IPS-18c (cell line): ENCODE results near the gene ADAM15.
A peak's percentile ranks its signal among the peaks of the same experiment; 100 is the strongest.

Experiments used
- H3K4me3 ChIP-seq: 2 replicates; pipeline ENCODE4 v1.7.0; 2013; ENCODE audit warnings: low read depth, mild to moderate bottlenecking, low read length, moderate library complexity; ENCODE audit not compliant: insufficient read depth
- H3K9me3 ChIP-seq: one replicate; pipeline ENCODE4 v1.6.1; 2013; ENCODE audit warnings: mild to moderate bottlenecking, low read length, moderate library complexity; ENCODE audit not compliant: control insufficient read depth, insufficient read depth

Gene ADAM15

GRCh38 chr1:155084722-155085503 is 33.8 kb downstream of the ADAM15 start:
- peak overlapping the region; percentile 96 for H3K4me3 ChIP-seq
- no peaks in the 10 kb centered on the region for H3K9me3 ChIP-seq

DNA sequence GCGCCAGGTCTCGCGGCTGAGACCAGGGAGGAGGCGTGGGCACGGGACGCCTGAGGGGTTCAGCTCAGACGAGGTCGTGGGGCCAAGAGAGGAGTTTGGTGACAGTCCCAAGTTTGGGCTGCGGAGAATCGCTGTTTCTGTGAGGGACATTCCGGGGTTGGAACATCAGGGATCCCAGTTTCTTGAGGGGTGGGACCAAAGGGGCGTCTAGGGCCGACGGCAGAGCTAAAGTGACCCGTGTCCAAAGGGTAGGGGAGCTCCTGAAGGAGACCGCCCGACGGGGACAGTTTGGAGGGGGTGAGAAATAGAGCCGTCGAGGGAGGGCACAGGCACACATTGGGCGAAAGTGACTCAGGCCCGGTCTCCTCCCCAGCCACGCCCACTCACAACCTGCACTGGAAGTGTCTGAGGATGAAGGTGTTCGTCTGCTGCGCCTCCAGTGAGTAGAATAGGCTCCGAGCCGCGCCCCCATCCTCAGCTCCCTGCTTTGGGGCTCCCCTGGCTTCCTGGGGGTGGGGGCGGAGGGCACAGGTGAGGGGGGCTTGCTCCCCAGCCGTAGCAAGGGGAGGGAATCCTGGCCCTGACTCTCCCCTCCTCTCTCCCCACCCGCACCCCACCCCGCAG is 34.5 kb downstream of the ADAM15 start:
- peak overlapping the region; percentile 96 for H3K4me3 ChIP-seq
- H3K9me3 ChIP-seq, result no peaks in the 10 kb centered on the region

GRCh38 chr1:155086128-155086741 is 35.1 kb downstream of the ADAM15 start:
- Histone ChIP-seq H3K4me3 (peak overlapping the region; percentile 96; the same call in 1 of the 2 replicates), H3K9me3 (no peaks in the 10 kb centered on the region)

GRCh38 chr1:155086856-155087535 is 35.9 kb downstream of the ADAM15 start:
- H3K4me3 ChIP-seq, result no peak overlapping the region
- no peaks in the 10 kb centered on the region for H3K9me3 ChIP-seq

GRCh38 chr1:155091071-155092051 is 40.2 kb downstream of the ADAM15 start:
- H3K4me3 ChIP-seq, result 0 out of 2 replicates have a peak overlapping the region, but pooled peaks have one; percentile 1
- no peaks in the 10 kb centered on the region for H3K9me3 ChIP-seq

- H3K9me3 ChIP-seq, result no peaks in the 10 kb centered on the region
- no peak overlapping the region for H3K4me3 ChIP-seq
Measured at GRCh38 chr1:155092131-155092530, 41.0 kb downstream of the ADAM15 start.

DNA sequence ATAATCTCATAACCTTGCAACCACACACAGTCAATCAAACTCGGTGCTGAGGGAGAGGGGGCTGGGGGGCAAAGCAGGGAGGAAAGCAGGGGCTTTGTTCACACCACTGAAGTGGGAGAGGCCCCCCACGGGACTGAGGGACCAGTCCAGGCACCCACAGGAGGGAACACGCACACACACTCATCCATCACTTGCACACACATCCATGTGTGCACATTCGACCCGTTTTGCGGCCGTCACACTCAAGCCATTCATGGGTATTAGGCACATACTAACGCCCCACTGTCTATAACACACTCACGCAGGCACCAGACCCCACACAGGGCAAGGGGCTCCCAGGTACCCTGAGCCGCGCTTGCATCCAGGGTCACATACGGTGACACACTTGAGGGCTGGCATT is 41.5 kb downstream of the ADAM15 start:
- Histone ChIP-seq H3K9me3 (no peaks in the 10 kb centered on the region), H3K4me3 (no peak overlapping the region)

GRCh38 chr1:155093911-155094621 is 43.0 kb downstream of the ADAM15 start:
- H3K4me3 ChIP-seq, result no peak overlapping the region
- H3K9me3 ChIP-seq, result no peaks in the 10 kb centered on the region

- Histone ChIP-seq H3K9me3 (no peaks in the 10 kb centered on the region), H3K4me3 (no peak overlapping the region)
Measured at GRCh38 chr1:155094622-155094948, 43.5 kb downstream of the ADAM15 start.

- H3K4me3 ChIP-seq, result no peak overlapping the region
- H3K9me3 ChIP-seq, result no peaks in the 10 kb centered on the region
Measured at GRCh38 chr1:155099331-155099730, 48.2 kb downstream of the ADAM15 start.

- Histone ChIP-seq H3K9me3 (no peaks in the 10 kb centered on the region), H3K4me3 (no peak overlapping the region)
Measured at GRCh38 chr1:155103325-155103724, 52.2 kb downstream of the ADAM15 start.

GRCh38 chr1:155104605-155105534 is 53.8 kb downstream of the ADAM15 start:
- Histone ChIP-seq H3K4me3 (no peak overlapping the region), H3K9me3 (no peaks in the 10 kb centered on the region)

DNA sequence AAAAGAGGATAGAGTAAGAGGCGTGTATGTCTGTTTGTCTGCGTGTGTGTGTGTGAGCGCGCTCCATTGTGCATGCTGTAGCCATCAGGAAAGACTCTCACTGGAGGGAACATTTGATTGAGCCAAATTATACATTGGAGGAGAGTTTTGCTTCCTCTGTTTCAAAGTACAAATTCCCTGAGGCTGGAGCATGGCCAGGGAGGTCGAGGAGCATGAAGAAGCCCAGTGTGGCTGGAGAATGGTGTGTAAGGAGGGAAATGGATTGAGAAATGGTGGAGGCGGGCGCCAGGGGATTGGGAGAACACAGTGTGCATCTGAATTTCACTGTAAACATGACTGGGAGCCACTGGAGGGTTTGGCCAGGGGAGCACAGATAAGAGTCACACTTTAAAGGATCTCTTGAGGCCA is 54.5 kb downstream of the ADAM15 start:
- no peaks in the 10 kb centered on the region for H3K9me3 ChIP-seq
- no peak overlapping the region for H3K4me3 ChIP-seq

DNA sequence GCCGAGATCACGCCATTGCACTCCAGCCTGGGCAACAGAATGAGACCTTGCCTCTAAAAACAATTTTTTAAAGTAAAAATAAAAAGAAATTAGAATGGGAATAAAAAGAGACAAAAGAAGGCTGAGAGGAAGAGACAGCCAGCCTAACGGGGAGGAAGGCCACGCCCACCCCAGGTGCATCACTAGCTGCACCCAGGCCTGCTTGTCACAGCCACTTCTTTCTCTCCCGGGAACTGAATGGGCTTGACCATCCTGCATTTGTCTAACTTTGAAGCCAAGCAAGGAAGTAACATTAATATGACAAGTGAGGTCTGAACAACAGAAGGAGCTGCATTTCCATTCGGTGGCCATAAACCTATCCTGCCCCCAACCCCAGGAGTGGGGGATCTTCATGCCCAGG is 55.7 kb downstream of the ADAM15 start:
- no peaks in the 10 kb centered on the region for H3K9me3 ChIP-seq
- no peak overlapping the region for H3K4me3 ChIP-seq
